ENCODE data around the gene TYR. TPM values are rescaled to one million over a fixed set of nuclear protein-coding genes. Genes with fewer than 3 reads are reported as not detected.

Gene TYR
- polyA plus RNA-seq (2013, experiment 1 of 2), result not detected
- polyA plus RNA-seq (2013, experiment 2 of 2), result not detected

GRCh38 chr11:89177691-89178231 lies at the start of gene TYR:
Gene TYR, plus strand, starts transcription at chr11:89177875. Its CDS starts 79 bp downstream, at chr11:89177954.
- no peak within 1 kb of the TSS for H3K4me3 ChIP-seq (ENCODE audit: low read length)
- H3K36me3 ChIP-seq (ENCODE audit: control insufficient read depth, insufficient read depth, low read length), result no peaks in the 10 kb centered on the region
- no peak within 1 kb of the TSS for H2BK5ac ChIP-seq (ENCODE audit: low read length)
- no peaks in the 10 kb centered on the region for H3K79me1 ChIP-seq (ENCODE audit: low read length)
- DNase-seq, result peak; percentile 3
- H3K4ac ChIP-seq (ENCODE audit: low read depth, low read length), result no peak within 1 kb of the TSS
- no peak within 1 kb of the TSS for H2AK5ac ChIP-seq (ENCODE audit: low read length)
- H2BK120ac ChIP-seq (ENCODE audit: low read depth, low read length), result no peak within 1 kb of the TSS
- no peak within 1 kb of the TSS for H3K56ac ChIP-seq (ENCODE audit: low read length)
- no peak within 1 kb of the TSS for H3K27ac ChIP-seq (ENCODE audit: low read depth, low read length)
- H3K18ac ChIP-seq (ENCODE audit: low read length), result no peak within 1 kb of the TSS
- H3K27me3 ChIP-seq (ENCODE audit: insufficient read depth, low read length, poor library complexity), result no peaks in the 10 kb centered on the region
- no peak within 1 kb of the TSS for H3K4me2 ChIP-seq (ENCODE audit: low read length)
- H3K23ac ChIP-seq (ENCODE audit: low read length), result no peak within 1 kb of the TSS
- H4K5ac ChIP-seq (ENCODE audit: low read length), result no peak within 1 kb of the TSS
- H3K9ac ChIP-seq (ENCODE audit: low read length), result no peak within 1 kb of the TSS
- H3K4me1 ChIP-seq (ENCODE audit: control insufficient read depth, low read depth, low read length), result no peaks in the 10 kb centered on the region
- H4K8ac ChIP-seq (ENCODE audit: low read depth, low read length), result no peak within 1 kb of the TSS
- H3K79me2 ChIP-seq (ENCODE audit: control insufficient read depth, insufficient read depth, low read length), result no peaks in the 10 kb centered on the region
- H2BK15ac ChIP-seq (replicated peaks; ENCODE audit: low read depth), result no peak within 1 kb of the TSS
- no CpG with 5 or more reads among the region's 8 CpGs for WGBS (ENCODE audit: extremely low coverage, insufficient coverage, low lambda C conversion rate)

- no peak overlapping the region for H3K4ac ChIP-seq (ENCODE audit: low read depth, low read length)
- H2BK5ac ChIP-seq (ENCODE audit: low read length), result no peak overlapping the region
- H2AK5ac ChIP-seq (ENCODE audit: low read length), result no peak overlapping the region
- no peak overlapping the region for H3K9ac ChIP-seq (ENCODE audit: low read length)
- no peak overlapping the region for H2BK120ac ChIP-seq (ENCODE audit: low read depth, low read length)
- H2BK15ac ChIP-seq (replicated peaks; ENCODE audit: low read depth), result no peak overlapping the region
- H3K27ac ChIP-seq (ENCODE audit: low read depth, low read length), result no peak overlapping the region
- no peak overlapping the region for H3K23ac ChIP-seq (ENCODE audit: low read length)
- no peak overlapping the region for H3K18ac ChIP-seq (ENCODE audit: low read length)
- H3K4me2 ChIP-seq (ENCODE audit: low read length), result no peak overlapping the region
- no peak overlapping the region for H4K5ac ChIP-seq (ENCODE audit: low read length)
- no peak overlapping the region for H3K4me3 ChIP-seq (ENCODE audit: low read length)
- H3K56ac ChIP-seq (ENCODE audit: low read length), result no peak overlapping the region
- H3K4me1 ChIP-seq (ENCODE audit: control insufficient read depth, low read depth, low read length), result no peaks in the 10 kb centered on the region
- no peaks in the 10 kb centered on the region for H3K36me3 ChIP-seq (ENCODE audit: control insufficient read depth, insufficient read depth, low read length)
- H3K79me1 ChIP-seq (ENCODE audit: low read length), result no peaks in the 10 kb centered on the region
- no peaks in the 10 kb centered on the region for H3K27me3 ChIP-seq (ENCODE audit: insufficient read depth, low read length, poor library complexity)
- no peaks in the 10 kb centered on the region for H3K79me2 ChIP-seq (ENCODE audit: control insufficient read depth, insufficient read depth, low read length)
- no peak overlapping the region for H4K8ac ChIP-seq (ENCODE audit: low read depth, low read length)
- DNase-seq, result no peak
Measured at GRCh38 chr11:89136606-89137005, 41.1 kb upstream of the TYR start.

GRCh38 chr11:89147229-89147628 lies 30.4 kb upstream of the TYR start:
- H3K23ac ChIP-seq (ENCODE audit: low read length), result no peak overlapping the region
- no peaks in the 10 kb centered on the region for H3K79me2 ChIP-seq (ENCODE audit: control insufficient read depth, insufficient read depth, low read length)
- no peak overlapping the region for H2BK15ac ChIP-seq (replicated peaks; ENCODE audit: low read depth)
- no peaks in the 10 kb centered on the region for H3K27me3 ChIP-seq (ENCODE audit: insufficient read depth, low read length, poor library complexity)
- H3K79me1 ChIP-seq (ENCODE audit: low read length), result no peaks in the 10 kb centered on the region
- no peak overlapping the region for H3K27ac ChIP-seq (ENCODE audit: low read depth, low read length)
- H3K36me3 ChIP-seq (ENCODE audit: control insufficient read depth, insufficient read depth, low read length), result no peaks in the 10 kb centered on the region
- no peak overlapping the region for H4K8ac ChIP-seq (ENCODE audit: low read depth, low read length)
- H3K56ac ChIP-seq (ENCODE audit: low read length), result no peak overlapping the region
- no peak overlapping the region for H3K4ac ChIP-seq (ENCODE audit: low read depth, low read length)
- H3K4me3 ChIP-seq (ENCODE audit: low read length), result no peak overlapping the region
- no CpG with 5 or more reads among the region's 1 CpG for WGBS (ENCODE audit: extremely low coverage, insufficient coverage, low lambda C conversion rate)
- H3K4me1 ChIP-seq (ENCODE audit: control insufficient read depth, low read depth, low read length), result no peaks in the 10 kb centered on the region
- no peak overlapping the region for H4K5ac ChIP-seq (ENCODE audit: low read length)
- no peak overlapping the region for H3K9ac ChIP-seq (ENCODE audit: low read length)
- no peak for DNase-seq
- H2BK120ac ChIP-seq (ENCODE audit: low read depth, low read length), result no peak overlapping the region
- H2AK5ac ChIP-seq (ENCODE audit: low read length), result no peak overlapping the region
- no peak overlapping the region for H3K4me2 ChIP-seq (ENCODE audit: low read length)
- no peak overlapping the region for H2BK5ac ChIP-seq (ENCODE audit: low read length)
- H3K18ac ChIP-seq (ENCODE audit: low read length), result no peak overlapping the region

GRCh38 chr11:89159974-89160373 lies 17.7 kb upstream of the TYR start:
- Histone ChIP-seq H2BK15ac (replicated peaks; ENCODE audit: low read depth) (no peak overlapping the region), H3K9ac (ENCODE audit: low read length) (no peak overlapping the region), H2BK120ac (ENCODE audit: low read depth, low read length) (no peak overlapping the region), H3K23ac (ENCODE audit: low read length) (no peak overlapping the region), H3K4ac (ENCODE audit: low read depth, low read length) (no peak overlapping the region), H3K4me1 (ENCODE audit: control insufficient read depth, low read depth, low read length) (no peaks in the 10 kb centered on the region), H3K18ac (ENCODE audit: low read length) (no peak overlapping the region), H3K4me2 (ENCODE audit: low read length) (no peak overlapping the region), H3K79me2 (ENCODE audit: control insufficient read depth, insufficient read depth, low read length) (no peaks in the 10 kb centered on the region), H2BK5ac (ENCODE audit: low read length) (no peak overlapping the region), H3K56ac (ENCODE audit: low read length) (no peak overlapping the region), H2AK5ac (ENCODE audit: low read length) (no peak overlapping the region), H3K27ac (ENCODE audit: low read depth, low read length) (no peak overlapping the region), H4K8ac (ENCODE audit: low read depth, low read length) (no peak overlapping the region), H3K79me1 (ENCODE audit: low read length) (no peaks in the 10 kb centered on the region), H4K5ac (ENCODE audit: low read length) (no peak overlapping the region), H3K4me3 (ENCODE audit: low read length) (no peak overlapping the region), H3K27me3 (ENCODE audit: insufficient read depth, low read length, poor library complexity) (no peaks in the 10 kb centered on the region), H3K36me3 (ENCODE audit: control insufficient read depth, insufficient read depth, low read length) (no peaks in the 10 kb centered on the region)
- DNase-seq, result no peak
- WGBS (ENCODE audit: extremely low coverage, insufficient coverage, low lambda C conversion rate), result no CpG with 5 or more reads among the region's 4 CpGs

- Histone ChIP-seq H3K4me1 (ENCODE audit: control insufficient read depth, low read depth, low read length) (no peaks in the 10 kb centered on the region), H3K18ac (ENCODE audit: low read length) (no peak overlapping the region), H3K79me1 (ENCODE audit: low read length) (no peaks in the 10 kb centered on the region), H3K9ac (ENCODE audit: low read length) (no peak overlapping the region), H3K36me3 (ENCODE audit: control insufficient read depth, insufficient read depth, low read length) (no peaks in the 10 kb centered on the region), H2BK5ac (ENCODE audit: low read length) (no peak overlapping the region), H3K4me3 (ENCODE audit: low read length) (no peak overlapping the region), H2AK5ac (ENCODE audit: low read length) (no peak overlapping the region), H3K4ac (ENCODE audit: low read depth, low read length) (no peak overlapping the region), H4K5ac (ENCODE audit: low read length) (no peak overlapping the region), H3K56ac (ENCODE audit: low read length) (no peak overlapping the region), H3K27me3 (ENCODE audit: insufficient read depth, low read length, poor library complexity) (no peaks in the 10 kb centered on the region), H3K79me2 (ENCODE audit: control insufficient read depth, insufficient read depth, low read length) (no peaks in the 10 kb centered on the region), H3K4me2 (ENCODE audit: low read length) (no peak overlapping the region), H2BK120ac (ENCODE audit: low read depth, low read length) (no peak overlapping the region), H2BK15ac (replicated peaks; ENCODE audit: low read depth) (no peak overlapping the region), H4K8ac (ENCODE audit: low read depth, low read length) (no peak overlapping the region), H3K23ac (ENCODE audit: low read length) (no peak overlapping the region), H3K27ac (ENCODE audit: low read depth, low read length) (no peak overlapping the region)
- no peak for DNase-seq
- WGBS (ENCODE audit: extremely low coverage, insufficient coverage, low lambda C conversion rate), result no CpG with 5 or more reads among the region's 3 CpGs
Measured at GRCh38 chr11:89161949-89162348, 15.7 kb upstream of the TYR start.

GRCh38 chr11:89163686-89164085 lies 14.0 kb upstream of the TYR start:
- Histone ChIP-seq H3K4me2 (ENCODE audit: low read length) (no peak overlapping the region), H3K4me3 (ENCODE audit: low read length) (no peak overlapping the region), H2AK5ac (ENCODE audit: low read length) (no peak overlapping the region), H3K79me2 (ENCODE audit: control insufficient read depth, insufficient read depth, low read length) (no peaks in the 10 kb centered on the region), H3K56ac (ENCODE audit: low read length) (no peak overlapping the region), H4K5ac (ENCODE audit: low read length) (no peak overlapping the region), H2BK120ac (ENCODE audit: low read depth, low read length) (no peak overlapping the region), H3K27ac (ENCODE audit: low read depth, low read length) (no peak overlapping the region), H3K4ac (ENCODE audit: low read depth, low read length) (no peak overlapping the region), H3K36me3 (ENCODE audit: control insufficient read depth, insufficient read depth, low read length) (no peaks in the 10 kb centered on the region), H3K79me1 (ENCODE audit: low read length) (no peaks in the 10 kb centered on the region), H3K18ac (ENCODE audit: low read length) (no peak overlapping the region), H3K9ac (ENCODE audit: low read length) (no peak overlapping the region), H3K27me3 (ENCODE audit: insufficient read depth, low read length, poor library complexity) (no peaks in the 10 kb centered on the region), H3K23ac (ENCODE audit: low read length) (no peak overlapping the region), H2BK15ac (replicated peaks; ENCODE audit: low read depth) (no peak overlapping the region), H2BK5ac (ENCODE audit: low read length) (no peak overlapping the region), H3K4me1 (ENCODE audit: control insufficient read depth, low read depth, low read length) (no peaks in the 10 kb centered on the region), H4K8ac (ENCODE audit: low read depth, low read length) (no peak overlapping the region)
- WGBS (ENCODE audit: extremely low coverage, insufficient coverage, low lambda C conversion rate), result 100% methylated on average over 1 of the region's 3 CpGs
- no peak for DNase-seq
